SH-SY5Y (cell line): ENCODE results near the gene ZDHHC8.

ENCODE experiments used
- GATA2 ChIP-seq: IDR thresholded peaks from 2 replicates; pipeline ENCODE4 v1.6.1; 2011; ENCODE audit warnings: mild to moderate bottlenecking, low read depth, low read length
- GATA3 ChIP-seq: IDR thresholded peaks from 2 replicates; pipeline ENCODE4 v1.6.1; 2011; ENCODE audit warnings: low read depth, mild to moderate bottlenecking, low read length, moderate library complexity

DNA sequence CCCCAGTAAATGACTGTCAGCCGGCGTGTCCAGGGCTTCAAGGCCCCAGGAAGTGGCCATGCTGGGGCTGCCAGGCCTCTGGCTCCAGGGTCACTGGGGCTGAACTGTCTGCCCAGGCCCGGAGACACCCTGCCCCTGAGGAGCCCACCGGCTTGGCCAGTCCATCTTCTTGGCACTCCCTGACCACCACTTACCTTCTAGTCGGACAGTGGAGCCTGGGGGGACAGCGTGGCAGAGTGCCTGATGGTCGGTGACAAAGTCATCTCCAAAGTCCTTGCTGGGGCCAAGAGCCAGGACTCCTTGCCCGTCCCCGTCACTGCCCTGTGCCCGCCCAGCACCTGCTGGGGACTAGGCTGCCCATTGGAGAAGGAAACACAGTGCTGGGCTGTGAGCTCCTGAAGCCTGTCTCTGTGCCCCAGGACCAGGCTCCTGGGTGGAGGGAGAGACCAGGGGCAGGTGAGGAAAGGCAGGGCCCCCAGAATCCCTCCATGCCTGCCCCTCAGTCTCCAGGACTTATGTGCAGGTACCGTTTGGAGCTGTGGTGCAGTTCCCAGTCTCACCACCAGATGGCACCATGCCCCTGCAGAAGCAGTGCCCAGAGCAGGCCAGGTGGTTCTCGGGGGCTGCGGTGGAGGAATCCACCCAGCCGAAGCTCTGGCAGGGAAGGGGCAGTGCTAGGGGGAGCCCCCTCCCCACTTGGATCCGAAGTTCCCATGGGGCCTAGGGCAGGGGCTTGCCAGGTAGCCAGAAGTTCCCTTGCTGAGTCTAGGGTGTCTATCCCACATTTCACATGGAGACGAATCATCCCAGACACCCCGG is 25.2 kb downstream of the ZDHHC8 start:
- no peak for TF ChIP-seq GATA3
- no peak for TF ChIP-seq GATA2
